Measurements from ENCODE around the gene FEN1. TPM values are rescaled to one million over a fixed set of nuclear protein-coding genes. Genes with fewer than 3 reads are reported as not detected.
A peak's percentile ranks its signal among the peaks of the same experiment; 100 is the strongest.

The FEN1 gene
- total RNA-seq, 3 donors from 2014 or later, result 7.5 to 21.8 (median 8.1) TPM

DNA sequence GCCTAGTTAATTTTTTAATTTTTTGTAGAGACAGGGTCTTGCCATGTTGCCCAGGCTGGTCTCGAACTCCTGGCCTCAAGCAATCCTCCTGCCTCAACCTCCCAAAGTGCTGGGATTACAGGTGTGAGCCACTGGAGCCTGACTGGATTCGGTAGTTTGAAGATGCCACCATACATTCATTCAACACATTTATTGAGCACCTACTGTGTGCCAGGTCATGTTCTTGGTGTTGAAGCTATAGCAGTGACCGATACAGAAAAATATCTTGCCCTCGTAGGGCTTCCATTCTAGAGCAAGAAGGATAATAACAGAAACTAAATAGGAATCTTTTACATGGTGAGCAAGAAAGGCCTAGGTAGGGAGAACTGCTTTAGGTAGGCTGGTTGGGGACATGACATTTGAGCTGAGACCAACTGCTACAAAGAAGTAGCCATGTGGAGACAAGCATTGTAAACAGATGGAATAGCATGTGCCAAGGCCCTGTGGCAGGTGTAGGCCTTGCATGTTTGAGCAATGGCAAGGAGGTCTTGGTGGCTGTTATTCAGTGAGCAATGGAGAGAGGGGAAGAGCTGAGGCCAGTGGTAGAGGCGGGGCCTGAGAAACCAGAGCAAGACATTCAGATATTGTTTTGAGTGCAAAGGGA is 42.0 kb upstream of the FEN1 start:
- ATAC-seq, result no peak
- TF ChIP-seq, protein P1, sequence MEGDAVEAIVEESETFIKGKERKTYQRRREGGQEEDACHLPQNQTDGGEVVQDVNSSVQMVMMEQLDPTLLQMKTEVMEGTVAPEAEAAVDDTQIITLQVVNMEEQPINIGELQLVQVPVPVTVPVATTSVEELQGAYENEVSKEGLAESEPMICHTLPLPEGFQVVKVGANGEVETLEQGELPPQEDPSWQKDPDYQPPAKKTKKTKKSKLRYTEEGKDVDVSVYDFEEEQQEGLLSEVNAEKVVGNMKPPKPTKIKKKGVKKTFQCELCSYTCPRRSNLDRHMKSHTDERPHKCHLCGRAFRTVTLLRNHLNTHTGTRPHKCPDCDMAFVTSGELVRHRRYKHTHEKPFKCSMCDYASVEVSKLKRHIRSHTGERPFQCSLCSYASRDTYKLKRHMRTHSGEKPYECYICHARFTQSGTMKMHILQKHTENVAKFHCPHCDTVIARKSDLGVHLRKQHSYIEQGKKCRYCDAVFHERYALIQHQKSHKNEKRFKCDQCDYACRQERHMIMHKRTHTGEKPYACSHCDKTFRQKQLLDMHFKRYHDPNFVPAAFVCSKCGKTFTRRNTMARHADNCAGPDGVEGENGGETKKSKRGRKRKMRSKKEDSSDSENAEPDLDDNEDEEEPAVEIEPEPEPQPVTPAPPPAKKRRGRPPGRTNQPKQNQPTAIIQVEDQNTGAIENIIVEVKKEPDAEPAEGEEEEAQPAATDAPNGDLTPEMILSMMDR (IDR thresholded peaks at IDR 0.05), result no peak
- intact Hi-C loops (cut with DNase I, micrococcal nuclease), result no loop called here
- H3K4me1 ChIP-seq (ENCODE audit: low read depth), result peaks cover 15% of the 10 kb centered on the region
- H3K9me3 ChIP-seq, result no peaks in the 10 kb centered on the region
- no peaks in the 10 kb centered on the region for H3K36me3 ChIP-seq (ENCODE audit: low read depth)
- no peak for DNase-seq
- no peak overlapping the region for H3K4me3 ChIP-seq

DNA sequence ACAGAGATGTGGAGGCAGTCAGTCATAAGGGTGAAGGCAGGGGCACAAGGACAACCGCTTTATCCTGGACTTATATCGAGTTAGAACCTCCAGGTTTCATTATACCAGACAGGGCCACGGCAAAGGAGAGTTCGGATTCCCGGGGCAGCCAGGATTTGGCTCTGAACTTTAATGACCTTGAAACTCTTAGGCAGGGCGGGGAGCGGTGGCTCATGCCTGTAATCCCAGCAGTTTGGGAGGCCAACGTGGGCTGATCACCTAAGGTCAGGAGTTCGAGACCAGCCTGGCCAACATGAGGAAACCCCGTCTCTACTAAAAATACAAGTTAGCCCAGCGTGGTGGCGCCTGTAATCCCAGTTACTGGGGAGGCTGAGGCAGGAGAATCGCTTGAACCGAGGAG is 41.3 kb upstream of the FEN1 start:
- no peaks in the 10 kb centered on the region for H3K36me3 ChIP-seq (ENCODE audit: low read depth)
- DNase-seq (no peak), ATAC-seq (no peak)
- peaks cover 21% of the 10 kb centered on the region for H3K4me1 ChIP-seq (ENCODE audit: low read depth)
- no peak overlapping the region for H3K4me3 ChIP-seq
- TF ChIP-seq, protein P1 (IDR thresholded peaks at IDR 0.05), result no peak
- H3K9me3 ChIP-seq, result no peaks in the 10 kb centered on the region
- intact Hi-C loops (cut with DNase I, micrococcal nuclease), result no loop called here

DNA sequence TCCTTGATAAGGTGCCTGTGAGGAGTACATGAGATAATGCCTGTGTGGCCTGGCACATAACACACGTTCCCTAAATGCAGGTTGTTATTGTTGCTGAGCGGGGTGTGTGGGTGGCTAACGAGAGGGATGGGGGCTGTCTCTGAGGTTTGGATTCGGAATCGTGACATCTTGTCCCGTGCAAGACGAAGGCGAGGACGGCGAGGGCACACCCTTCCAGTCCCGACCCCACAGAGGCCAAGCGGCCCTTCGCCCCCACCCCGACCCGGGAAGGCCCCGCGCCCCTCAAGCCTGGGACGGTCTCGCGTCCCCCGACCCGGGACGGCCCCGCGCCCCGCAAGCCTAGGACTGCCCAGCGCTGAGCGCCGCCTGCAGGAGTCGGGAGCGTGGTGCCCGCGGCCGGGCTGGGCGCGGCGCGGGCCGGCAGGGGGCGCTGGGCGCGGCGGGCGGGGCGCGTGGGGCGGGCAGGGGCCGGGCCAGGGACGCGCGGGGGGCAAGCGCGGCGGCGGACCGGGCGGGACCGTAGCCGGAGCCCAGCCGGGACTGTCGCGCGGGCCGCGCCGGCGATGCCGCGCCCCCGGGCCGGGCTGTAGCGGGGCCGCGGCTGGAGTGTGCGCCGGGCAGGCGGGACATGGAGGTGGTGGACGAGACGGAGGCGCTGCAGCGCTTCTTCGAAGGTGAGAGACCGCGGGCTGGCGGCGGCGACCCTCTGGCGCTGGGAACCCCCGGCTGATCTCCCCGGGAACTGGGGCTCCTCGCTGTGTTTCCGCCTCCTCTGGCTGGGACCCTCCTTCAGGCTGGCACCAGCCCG is 40.4 kb upstream of the FEN1 start, which contains the start of gene MYRF:
MYRF (plus strand) TSS at position 520 of the 808 bp plus-strand sequence; CDS start at position 629, 109 bp downstream.
- ATAC-seq, result peak; percentile 68
- intact Hi-C loops (cut with DNase I, micrococcal nuclease), result no loop called here

DNA sequence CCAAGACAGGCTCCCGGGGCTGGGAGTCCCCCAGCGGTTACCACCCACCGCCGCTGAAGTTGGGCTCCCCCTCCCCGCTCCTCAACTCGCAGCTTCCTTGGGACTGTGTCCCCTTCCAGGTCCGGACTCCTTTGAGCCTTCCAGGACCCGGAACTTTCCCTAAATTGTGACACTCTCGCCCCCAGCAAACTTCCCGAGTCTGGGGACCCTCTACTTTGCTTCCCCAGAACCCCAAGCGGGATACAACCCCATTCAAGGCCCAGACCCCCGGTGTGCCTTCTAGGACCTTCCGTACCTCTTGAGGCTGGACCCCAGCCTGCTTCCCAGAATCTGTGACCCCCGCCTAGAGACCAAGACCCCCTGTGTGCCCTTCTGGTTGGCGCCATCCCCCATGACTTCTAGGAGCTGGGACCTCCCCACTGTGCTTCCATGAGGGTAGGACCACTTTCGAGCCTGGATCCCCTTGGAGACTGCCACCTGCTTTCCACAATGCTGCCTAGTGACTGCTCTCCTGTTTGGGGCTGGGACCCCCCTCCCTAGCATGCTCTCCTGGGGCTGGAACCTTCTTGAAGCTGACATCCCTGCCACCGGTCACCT is 39.7 kb upstream of the FEN1 start:
- ATAC-seq, result no peak

More for the DNA sequence above, 40.4 kb upstream of the FEN1 start, which contains the start of gene MYRF:
- peaks cover 29% of the 10 kb centered on the region for H3K4me1 ChIP-seq (ENCODE audit: low read depth)
- TF ChIP-seq, protein P1 (IDR thresholded peaks at IDR 0.05), result peak; percentile 23
- no peaks in the 10 kb centered on the region for H3K36me3 ChIP-seq (ENCODE audit: low read depth)
- peak within 1 kb of the TSS; percentile 28 for H3K4me3 ChIP-seq
- H3K9me3 ChIP-seq, result no peaks in the 10 kb centered on the region
- peak in 2 of 3 donors; percentile 73 to 84 for DNase-seq

DNA sequence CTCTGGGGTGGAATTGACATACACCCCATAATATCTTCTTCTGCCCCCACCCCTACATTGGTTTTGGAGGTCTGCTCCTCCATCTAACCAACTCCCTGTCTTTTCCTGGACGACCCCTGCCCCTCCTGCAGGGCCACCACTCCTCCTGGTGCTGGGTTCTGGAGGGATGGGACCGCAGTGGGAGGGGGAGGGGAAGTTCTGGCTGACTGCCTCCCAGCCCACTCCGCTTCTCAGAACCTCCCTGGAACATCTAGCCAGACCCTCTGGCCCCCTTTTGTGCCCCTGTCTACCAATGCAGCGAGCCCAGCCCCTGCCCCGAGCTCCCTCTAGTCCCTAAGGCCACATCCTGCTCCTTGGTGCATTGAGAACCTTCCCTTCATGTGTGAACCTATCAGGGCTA is 39.0 kb upstream of the FEN1 start:
- H3K9me3 ChIP-seq, result no peaks in the 10 kb centered on the region
- TF ChIP-seq, protein P1 (IDR thresholded peaks at IDR 0.05), result no peak
- no peak overlapping the region for H3K4me3 ChIP-seq
- peaks cover 27% of the 10 kb centered on the region for H3K4me1 ChIP-seq (ENCODE audit: low read depth)
- ATAC-seq (no peak), DNase-seq (no peak)
- intact Hi-C loops (cut with DNase I, micrococcal nuclease), result no loop called here
- H3K36me3 ChIP-seq (ENCODE audit: low read depth), result no peaks in the 10 kb centered on the region

More for the DNA sequence above, 39.7 kb upstream of the FEN1 start:
- H3K4me3 ChIP-seq, result peak overlapping the region; percentile 28
- intact Hi-C loops (cut with DNase I, micrococcal nuclease), result no loop called here
- no peaks in the 10 kb centered on the region for H3K36me3 ChIP-seq (ENCODE audit: low read depth)
- peaks cover 27% of the 10 kb centered on the region for H3K4me1 ChIP-seq (ENCODE audit: low read depth)
- no peak for DNase-seq
- H3K9me3 ChIP-seq, result no peaks in the 10 kb centered on the region
- TF ChIP-seq, protein P1 (IDR thresholded peaks at IDR 0.05), result no peak

All from mucosa of descending colon (tissue), 3 donors.